Sigmoid colon (tissue), 4 donors: ENCODE measurements around the gene UNC80.

ENCODE experiments used
- CTCF ChIP-seq, 4 experiments: fragments of 450-650 bp in 3 of 4; fragments of 200-600 bp in 1 of 4; IDR thresholded peaks; one replicate each; pipeline ENCODE4 v1.5.1; 2016 to 2019; ENCODE audit warnings: antibody characterized with exemption in 4 of 4, mild to moderate bottlenecking in 3 of 4, moderate library complexity in 2 of 4
- POLR2A ChIP-seq, 2 donors: fragments of 450-650 bp; IDR thresholded peaks; one replicate each; pipeline ENCODE4 v1.6.1; 2016; ENCODE audit warnings: antibody characterized with exemption in 2 of 2, mild to moderate bottlenecking in 2 of 2, moderate library complexity in 2 of 2
- POLR2AphosphoS5 ChIP-seq, 4 donors: sonication (generic); formaldehyde crosslinking; IDR thresholded peaks; one replicate each; pipeline ENCODE4 v1.6.1; 2017; ENCODE audit warnings: antibody characterized with exemption in 4 of 4

GRCh38 chr2:209900638-209901037, 129.0 kb downstream of the UNC80 start:
- no peak for TF ChIP-seq POLR2AphosphoS5 (IDR thresholded peaks at IDR 0.05)
- TF ChIP-seq CTCF (IDR thresholded peaks at IDR 0.05) = no peak
- TF ChIP-seq POLR2A (IDR thresholded peaks at IDR 0.05) = no peak
